AG10803 (cell line): ENCODE measurements around the gene L3MBTL3.

Experiments used
- DNase-seq: peaks from one replicate; pipeline ENCODE4 v3.0.0; 2010; ENCODE audit warnings: low read depth
- H3K4me3 ChIP-seq: 2 replicates; pipeline ENCODE4 v1.5.1; 2011; ENCODE audit warnings: mild to moderate bottlenecking, low read length, control low read depth
- TF ChIP-seq, protein P1 (sequence below): conservative IDR thresholded peaks from 2 replicates; pipeline ENCODE4 v1.5.1; 2011; ENCODE audit warnings: mild to moderate bottlenecking, low read length, control low read depth, inconsistent platforms

L3MBTL3 gene

DNA sequence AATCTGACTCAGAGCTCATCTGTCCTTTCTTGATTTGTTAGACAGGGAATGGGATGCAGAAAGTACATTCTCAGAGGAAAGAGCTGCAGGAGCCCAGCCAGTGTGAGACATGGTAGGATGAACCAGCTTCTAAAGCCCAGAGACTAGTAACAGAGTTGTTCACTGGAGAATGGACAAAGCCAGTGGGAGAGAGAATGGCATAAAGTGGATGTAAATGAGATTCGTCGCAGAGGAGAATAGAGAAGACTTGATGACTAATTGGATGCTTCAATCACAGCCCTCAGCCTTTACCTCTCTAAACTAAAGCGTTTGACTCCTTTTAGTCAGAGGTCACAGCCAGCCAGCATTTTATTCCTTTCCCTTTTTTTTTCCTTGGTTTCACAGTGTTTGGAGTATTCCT lies 25.5 kb upstream of the L3MBTL3 start:
- H3K4me3 ChIP-seq = no peak overlapping the region
- TF ChIP-seq, protein P1, sequence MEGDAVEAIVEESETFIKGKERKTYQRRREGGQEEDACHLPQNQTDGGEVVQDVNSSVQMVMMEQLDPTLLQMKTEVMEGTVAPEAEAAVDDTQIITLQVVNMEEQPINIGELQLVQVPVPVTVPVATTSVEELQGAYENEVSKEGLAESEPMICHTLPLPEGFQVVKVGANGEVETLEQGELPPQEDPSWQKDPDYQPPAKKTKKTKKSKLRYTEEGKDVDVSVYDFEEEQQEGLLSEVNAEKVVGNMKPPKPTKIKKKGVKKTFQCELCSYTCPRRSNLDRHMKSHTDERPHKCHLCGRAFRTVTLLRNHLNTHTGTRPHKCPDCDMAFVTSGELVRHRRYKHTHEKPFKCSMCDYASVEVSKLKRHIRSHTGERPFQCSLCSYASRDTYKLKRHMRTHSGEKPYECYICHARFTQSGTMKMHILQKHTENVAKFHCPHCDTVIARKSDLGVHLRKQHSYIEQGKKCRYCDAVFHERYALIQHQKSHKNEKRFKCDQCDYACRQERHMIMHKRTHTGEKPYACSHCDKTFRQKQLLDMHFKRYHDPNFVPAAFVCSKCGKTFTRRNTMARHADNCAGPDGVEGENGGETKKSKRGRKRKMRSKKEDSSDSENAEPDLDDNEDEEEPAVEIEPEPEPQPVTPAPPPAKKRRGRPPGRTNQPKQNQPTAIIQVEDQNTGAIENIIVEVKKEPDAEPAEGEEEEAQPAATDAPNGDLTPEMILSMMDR = no peak
- DNase-seq = no peak

DNA sequence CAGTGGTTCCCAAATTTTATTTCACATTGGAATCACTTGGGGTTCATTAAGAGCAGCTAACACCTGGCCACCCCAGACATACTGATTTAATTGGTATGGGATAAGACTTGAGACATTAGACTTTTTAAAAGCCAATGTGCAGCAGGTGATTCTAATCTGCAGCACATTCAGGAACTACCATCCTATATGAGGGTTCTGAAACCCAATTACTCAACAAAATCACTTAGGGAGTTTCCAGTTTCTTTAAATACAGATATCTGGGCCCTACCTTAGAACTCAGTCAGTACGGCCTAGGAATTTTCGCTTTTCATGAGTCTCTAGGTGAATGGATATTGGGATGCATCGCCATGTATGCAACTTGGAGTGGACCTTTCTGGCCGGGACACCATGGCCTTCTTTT lies 24.0 kb upstream of the L3MBTL3 start:
- no peak for DNase-seq
- TF ChIP-seq, protein P1 = no peak
- no peak overlapping the region for H3K4me3 ChIP-seq

DNA sequence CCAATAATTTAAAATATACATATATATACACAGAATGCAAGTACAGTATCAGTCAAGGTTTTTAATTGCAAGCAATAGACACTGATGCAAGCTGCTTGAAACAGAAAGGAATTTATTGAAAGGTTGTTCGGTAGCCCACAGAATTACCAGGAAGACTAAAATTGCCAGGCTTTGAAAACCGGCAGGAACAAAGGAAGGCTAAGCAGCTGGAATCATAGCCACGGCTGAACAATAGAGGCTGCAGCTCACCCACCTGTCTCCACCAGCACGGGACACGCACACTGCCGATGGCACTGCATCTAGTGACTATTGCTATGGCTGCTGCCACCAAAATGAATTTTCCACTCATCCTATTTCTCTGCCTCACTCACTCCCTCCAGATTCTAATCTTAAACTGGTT lies 22.0 kb upstream of the L3MBTL3 start:
- TF ChIP-seq, protein P1 = no peak
- DNase-seq = no peak
- H3K4me3 ChIP-seq = no peak overlapping the region

DNA sequence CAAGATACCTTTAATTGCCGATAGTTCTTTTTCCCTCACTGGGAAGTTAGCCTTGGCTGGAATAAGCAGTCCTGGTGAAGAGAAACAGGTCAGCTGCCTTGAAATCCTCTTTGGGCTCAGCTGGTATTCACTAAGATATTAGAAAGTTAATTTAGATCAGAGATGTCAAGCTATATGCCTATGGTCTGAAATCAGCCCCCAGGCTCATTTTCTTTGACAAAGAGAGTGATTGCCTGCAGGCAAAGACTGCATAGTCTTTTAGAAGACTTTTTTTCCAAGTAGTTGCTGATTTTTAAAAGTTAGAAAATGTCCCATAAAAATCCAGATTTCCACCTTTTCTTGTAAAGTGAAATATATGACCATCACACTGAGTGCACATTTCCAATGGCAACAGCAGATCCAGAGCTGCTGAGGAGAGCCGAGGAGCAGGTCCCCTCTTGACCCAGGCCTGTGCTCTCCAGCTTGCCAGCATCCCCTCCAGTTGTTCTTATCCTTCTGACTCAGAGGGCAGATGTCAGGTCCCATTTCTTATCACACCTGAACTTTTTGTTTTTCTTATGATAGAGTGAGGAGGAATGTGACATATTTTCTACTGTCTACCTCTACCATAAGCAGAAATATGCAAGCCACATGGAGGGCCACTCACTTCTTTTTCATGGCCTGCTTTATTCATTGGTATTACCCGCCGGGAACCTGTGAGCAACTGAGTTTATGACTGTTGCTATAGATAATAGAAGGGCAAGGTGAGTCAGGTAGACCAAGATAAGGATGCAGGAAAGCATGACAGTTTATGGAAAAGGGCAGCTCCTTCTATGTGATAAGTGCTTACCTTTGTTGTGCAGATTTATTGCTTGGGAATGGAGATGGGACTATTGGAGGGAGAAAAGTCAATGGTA lies 17.6 kb upstream of the L3MBTL3 start:
- DNase-seq = no peak
- TF ChIP-seq, protein P1 = no peak
- no peak overlapping the region for H3K4me3 ChIP-seq

DNA sequence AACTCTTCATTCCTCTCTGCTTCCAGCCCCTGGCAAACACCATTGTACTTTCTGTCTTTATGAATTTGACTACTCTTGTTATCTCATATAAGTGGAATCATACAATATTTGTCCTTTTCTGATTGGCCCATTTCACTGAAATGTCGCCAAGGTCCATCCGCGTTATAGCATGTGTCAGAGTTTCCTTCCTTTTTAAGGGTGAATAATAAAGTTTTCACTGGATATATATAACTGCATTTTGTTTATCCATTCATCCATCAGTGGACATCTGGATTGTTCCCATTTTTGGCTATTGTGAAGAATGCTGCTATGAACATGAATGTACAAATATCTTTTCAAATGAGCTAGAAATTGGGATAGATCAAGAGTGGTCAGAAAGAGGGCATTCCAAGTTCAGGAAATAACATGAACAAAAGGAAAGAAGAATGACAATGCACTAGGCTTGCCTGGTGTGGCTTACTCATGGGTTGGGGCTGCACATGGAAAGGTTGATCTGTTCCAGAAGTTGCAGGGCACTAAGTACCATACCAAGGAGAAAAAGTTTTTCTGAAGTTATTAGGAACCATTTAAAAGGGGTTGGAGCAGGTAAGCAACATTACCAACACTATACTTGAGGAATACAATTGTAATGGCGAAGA lies 10.0 kb upstream of the L3MBTL3 start:
- TF ChIP-seq, protein P1 = no peak
- H3K4me3 ChIP-seq = no peak overlapping the region
- DNase-seq = no peak

DNA sequence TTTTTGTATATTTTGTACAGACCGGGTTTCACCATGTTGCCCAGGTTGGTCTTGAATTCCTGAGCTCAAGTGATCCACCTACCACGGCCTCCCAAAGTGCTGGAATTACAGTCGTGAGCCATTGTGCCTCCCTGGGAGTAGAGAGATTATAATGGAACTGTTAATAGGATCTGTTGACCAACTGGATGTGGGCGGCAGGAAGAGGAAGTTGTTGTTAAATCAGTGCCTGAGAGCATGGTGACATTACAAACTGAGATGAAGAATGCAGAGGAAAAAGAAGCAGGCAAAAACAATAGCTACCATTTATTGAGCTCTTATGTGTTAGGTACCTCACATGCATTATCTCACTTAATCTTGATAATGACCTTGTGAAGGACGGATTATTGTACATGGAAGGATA lies 9.2 kb upstream of the L3MBTL3 start:
- TF ChIP-seq, protein P1 = no peak
- no peak overlapping the region for H3K4me3 ChIP-seq
- no peak for DNase-seq

DNA sequence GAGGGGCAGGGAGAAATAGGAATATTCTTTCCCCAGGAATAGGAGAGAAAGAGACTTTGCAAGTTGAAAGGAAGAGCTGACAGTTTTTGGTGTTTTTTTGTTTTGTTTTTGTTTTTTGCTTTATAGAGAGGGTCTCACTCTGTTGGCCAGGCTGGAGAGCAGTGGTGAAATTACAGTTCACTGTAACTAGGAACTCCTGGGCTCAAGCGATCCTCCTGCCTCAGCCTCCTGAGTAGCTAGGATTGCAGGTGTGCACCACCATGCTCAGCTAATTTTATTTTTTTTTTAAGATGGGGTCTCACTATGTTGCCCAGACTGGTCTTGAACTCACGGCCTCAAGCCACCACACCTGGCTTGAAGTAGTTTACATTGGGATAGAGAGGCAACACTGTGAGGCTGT lies 8.0 kb upstream of the L3MBTL3 start:
- TF ChIP-seq, protein P1 = no peak
- DNase-seq = no peak

More for the DNA sequence above, 8.0 kb upstream of the L3MBTL3 start:
- H3K4me3 ChIP-seq = no peak overlapping the region
